H9 (cell line): Measurements from ENCODE around the gene GCLC. TPM values are rescaled to one million over a fixed set of nuclear protein-coding genes. Genes with fewer than 3 reads are reported as not detected.

ENCODE experiments used
- DNase-seq: peaks from one replicate; pipeline ENCODE4 v3.0.0-alpha.2; 2017
- H2AFZ ChIP-seq: one replicate; pipeline ENCODE4 v1.6.1; 2013; ENCODE audit warnings: mild to moderate bottlenecking, low read length, control low read depth, moderate library complexity
- H2AK5ac ChIP-seq: 2 replicates; pipeline ENCODE4 v1.6.1; 2013; ENCODE audit warnings: low read length, control low read depth, mixed read lengths; ENCODE audit not compliant: insufficient read length
- H2BK120ac ChIP-seq: one replicate; pipeline ENCODE4 v1.6.1; 2013; ENCODE audit warnings: low read depth, mild to moderate bottlenecking, low read length, control low read depth, inconsistent platforms; ENCODE audit not compliant: poor library complexity, severe bottlenecking
- H2BK12ac ChIP-seq: 2 replicates; pipeline ENCODE4 v1.6.1; 2013; ENCODE audit warnings: low read length, control low read depth, mixed read lengths, low read depth; ENCODE audit not compliant: insufficient read length
- H2BK15ac ChIP-seq: 2 replicates; pipeline ENCODE4 v1.6.1; 2013; ENCODE audit warnings: low read depth, low read length, control low read depth
- H2BK20ac ChIP-seq: one replicate; pipeline ENCODE4 v1.6.1; 2013; ENCODE audit warnings: low read depth, mild to moderate bottlenecking, low read length, control low read depth, inconsistent platforms; ENCODE audit not compliant: poor library complexity, severe bottlenecking
- H2BK5ac ChIP-seq: 2 replicates; pipeline ENCODE4 v1.6.1; 2013; ENCODE audit warnings: low read length, control low read depth, mixed read lengths; ENCODE audit not compliant: insufficient read length
- H3K14ac ChIP-seq: 2 replicates; pipeline ENCODE4 v1.6.1; 2013; ENCODE audit warnings: low read length, control low read depth; ENCODE audit not compliant: insufficient read depth
- H3K18ac ChIP-seq: 2 replicates; pipeline ENCODE4 v1.6.1; 2013; ENCODE audit warnings: low read depth, mild to moderate bottlenecking, mixed read lengths, low read length, control low read depth; ENCODE audit not compliant: insufficient read length
- H3K23ac ChIP-seq: 2 replicates; pipeline ENCODE4 v1.6.1; 2013; ENCODE audit warnings: low read length, control low read depth, mixed read lengths, low read depth; ENCODE audit not compliant: insufficient read length
- H3K23me2 ChIP-seq: 2 replicates; pipeline ENCODE4 v1.6.1; 2013; ENCODE audit warnings: low read depth, mild to moderate bottlenecking, mixed read lengths, low read length, control low read depth; ENCODE audit not compliant: insufficient read length, poor library complexity, severe bottlenecking
- H3K27ac ChIP-seq: 2 replicates; pipeline ENCODE4 v1.5.1; 2013; ENCODE audit warnings: low read length, control low read depth, mixed read lengths, low read depth; ENCODE audit not compliant: insufficient read length
- H3K27me3 ChIP-seq: 2 replicates; pipeline ENCODE4 v1.6.1; 2013; ENCODE audit warnings: low read length, control low read depth, inconsistent platforms; ENCODE audit not compliant: insufficient read depth
- H3K4ac ChIP-seq: 2 replicates; pipeline ENCODE4 v1.6.1; 2013; ENCODE audit warnings: low read depth, mild to moderate bottlenecking, control low read depth, inconsistent platforms, low read length, moderate library complexity
- H3K4me1 ChIP-seq: 2 replicates; pipeline ENCODE4 v1.6.1; 2013; ENCODE audit warnings: low read length, control low read depth, inconsistent platforms; ENCODE audit not compliant: insufficient read depth
- H3K4me2 ChIP-seq: 2 replicates; pipeline ENCODE4 v1.6.1; 2013; ENCODE audit warnings: low read length, control low read depth, mixed read lengths; ENCODE audit not compliant: insufficient read length, insufficient read depth
- H3K56ac ChIP-seq: 2 replicates; pipeline ENCODE4 v1.6.1; 2013; ENCODE audit warnings: low read depth, mild to moderate bottlenecking, mixed read lengths, low read length, control low read depth; ENCODE audit not compliant: insufficient read length
- H3K79me1 ChIP-seq: 2 replicates; pipeline ENCODE4 v1.6.1; 2013; ENCODE audit warnings: low read depth, mild to moderate bottlenecking, moderate library complexity, low read length, control low read depth, inconsistent platforms; ENCODE audit not compliant: insufficient read depth, poor library complexity, severe bottlenecking
- H3K79me2 ChIP-seq: 2 replicates; pipeline ENCODE4 v1.6.1; 2013; ENCODE audit warnings: low read length, control low read depth, inconsistent platforms; ENCODE audit not compliant: insufficient read depth
- H3K9ac ChIP-seq: 2 replicates; pipeline ENCODE4 v1.6.1; 2013; ENCODE audit warnings: low read length, control low read depth, mixed read lengths; ENCODE audit not compliant: insufficient read length; ENCODE audit errors: extremely low read depth
- H3K9me3 ChIP-seq: one replicate; pipeline ENCODE4 v1.6.1; 2013; ENCODE audit warnings: low read depth, low read length, inconsistent platforms; ENCODE audit not compliant: control insufficient read depth
- H3T11ph ChIP-seq: one replicate; pipeline ENCODE4 v1.6.1; 2013; ENCODE audit warnings: mild to moderate bottlenecking, low read length, control low read depth, inconsistent platforms
- H4K20me1 ChIP-seq: one replicate; pipeline ENCODE4 v1.6.1; 2013; ENCODE audit not compliant: control insufficient read depth, insufficient read length, insufficient read depth
- H4K5ac ChIP-seq: 2 replicates; pipeline ENCODE4 v1.6.1; 2013; ENCODE audit warnings: low read depth, mild to moderate bottlenecking, mixed read lengths, low read length, control low read depth; ENCODE audit not compliant: insufficient read length
- H4K8ac ChIP-seq: replicated peaks from 2 replicates; pipeline ENCODE4 v1.6.1; 2013; ENCODE audit warnings: low read length, control low read depth, mixed read lengths, low read depth; ENCODE audit not compliant: insufficient read length
- H4K91ac ChIP-seq: 2 replicates; pipeline ENCODE4 v1.6.1; 2013; ENCODE audit warnings: low read depth, mild to moderate bottlenecking, moderate library complexity, mixed read lengths, low read length, control low read depth; ENCODE audit not compliant: insufficient read length
- H3K27ac Mint-ChIP-seq, 3 experiments: 2 replicates in 2 of 3; 3 replicates in 1 of 3; pipeline ENCODE4 v1.8.0; 2020 to 2021; ENCODE audit warnings: mixed read lengths in 3 of 3, mild to moderate bottlenecking in 1 of 3, moderate library complexity in 1 of 3
- H3K27me3 Mint-ChIP-seq: 2 replicates; pipeline ENCODE4 v1.8.0; 2021; ENCODE audit warnings: low read depth, mild to moderate bottlenecking, moderate library complexity, mixed read lengths
- H3K36me3 Mint-ChIP-seq, 3 experiments: 2 replicates in 2 of 3; 3 replicates in 1 of 3; pipeline ENCODE4 v1.8.0; 2020 to 2021; ENCODE audit warnings: low read depth in 3 of 3, mixed read lengths in 3 of 3; ENCODE audit not compliant: insufficient read depth in 1 of 3
- H3K4me1 Mint-ChIP-seq, 2 experiments: 2 replicates each; pipeline ENCODE4 v1.8.0; 2020; ENCODE audit warnings: mixed read lengths in 2 of 2
- H3K4me3 Mint-ChIP-seq, 2 experiments: 2 replicates in 1 of 2; 3 replicates in 1 of 2; pipeline ENCODE4 v1.8.0; 2020 to 2021; ENCODE audit warnings: mild to moderate bottlenecking in 2 of 2, mixed read lengths in 2 of 2, moderate library complexity in 1 of 2
- H3K9me3 Mint-ChIP-seq, 2 experiments: 2 replicates in 1 of 2; 3 replicates in 1 of 2; pipeline ENCODE4 v1.8.0; 2020; ENCODE audit warnings: mild to moderate bottlenecking in 2 of 2, mixed read lengths in 2 of 2, moderate library complexity in 1 of 2
- CTCF ChIP-seq: fragments of 200-600 bp; sonication (generic); conservative IDR thresholded peaks from 3 replicates; pipeline ENCODE4 v1.8.0; 2021; ENCODE audit warnings: antibody characterized with exemption, mild to moderate bottlenecking
- WGBS: extraction: QIAGEN DNeasy Blood & Tissue Kit; methylation state at CpG from one replicate; pipeline ENCODE4 v1.1.7; 2013; ENCODE audit warnings: missing lambda C conversion rate, low lambda C conversion rate, mixed read lengths; ENCODE audit not compliant: insufficient read length; ENCODE audit errors: extremely low coverage; 5-methylcytosine and 5-hydroxymethylcytosine counted together
- total RNA-seq: library from RNA; stranded (reverse); gene quantifications from 2 replicates; pipeline ENCODE4 v1.2.1, GENCODE V29; 2021

Gene GCLC
- total RNA-seq, 1 experiment from 2014 or later = 55.5 TPM

- H2BK120ac ChIP-seq = no peak overlapping the region
- no peak overlapping the region for H3K9ac ChIP-seq
- no peak overlapping the region for H3K4me2 ChIP-seq
- H3K79me2 ChIP-seq = peaks cover 2% of the 10 kb centered on the region; the same call in 1 of the 2 replicates
- no peak overlapping the region for H4K91ac ChIP-seq
- H2BK20ac ChIP-seq = no peak overlapping the region
- no peaks in the 10 kb centered on the region for H3K79me1 ChIP-seq
- Mint-ChIP-seq H3K9me3 (no peaks in the 10 kb centered on the region), H3K27me3 (no peaks in the 10 kb centered on the region), H3K27ac (no peak overlapping the region), H3K4me1 (no peaks in the 10 kb centered on the region), H3K4me3 (no peak overlapping the region), H3K36me3 (peaks cover 33 to 60% (median 52%) of the 10 kb centered on the region in 3 experiments; a peak in 6 of 7 replicates)
- no peak overlapping the region for H3K18ac ChIP-seq
- H3K23me2 ChIP-seq = no peaks in the 10 kb centered on the region
- no peaks in the 10 kb centered on the region for H3K9me3 ChIP-seq
- no peaks in the 10 kb centered on the region for H3K27me3 ChIP-seq
- H4K5ac ChIP-seq = no peak overlapping the region
- H3T11ph ChIP-seq = no peak overlapping the region
- no peaks in the 10 kb centered on the region for H4K20me1 ChIP-seq
- H3K4me1 ChIP-seq = no peaks in the 10 kb centered on the region
- no peak overlapping the region for H2BK5ac ChIP-seq
- no peak overlapping the region for H2BK15ac ChIP-seq
- H3K4ac ChIP-seq = no peak overlapping the region
- WGBS = no CpG with 5 or more reads among the region's 4 CpGs
- no peak overlapping the region for H3K27ac ChIP-seq
- no peak overlapping the region for H2AFZ ChIP-seq
- H3K23ac ChIP-seq = no peak overlapping the region
- no peak overlapping the region for H2BK12ac ChIP-seq
- no peak for DNase-seq
- no peak overlapping the region for H2AK5ac ChIP-seq
- no peak overlapping the region for H4K8ac ChIP-seq
- no peak overlapping the region for H3K56ac ChIP-seq
- H3K14ac ChIP-seq = no peak overlapping the region
- no peak for TF ChIP-seq CTCF
These were observed 32.3 kb downstream of the GCLC start for GRCh38 chr6:53512626-53513025.
